SU-DHL-6 (cell line): Measurements from ENCODE around the gene MCM9.

Experiments
- CTCF ChIP-seq: fragments of 200-600 bp; sonication (generic); IDR thresholded peaks from one replicate; pipeline ENCODE4 v1.5.1; 2017; ENCODE audit warnings: antibody characterized with exemption, mild to moderate bottlenecking, low read length, moderate library complexity; ENCODE audit not compliant: insufficient read depth, poor library complexity, severe bottlenecking
- EZH2phosphoT487 ChIP-seq: fragments of 200-600 bp; sonication (generic), shearing (Covaris generic); conservative IDR thresholded peaks from 2 replicates; pipeline ENCODE4 v1.6.1; 2018; ENCODE audit warnings: mild to moderate bottlenecking, antibody characterized with exemption, low read length, moderate library complexity, mixed read lengths

- TF ChIP-seq CTCF, result no peak
- TF ChIP-seq EZH2phosphoT487, result no peak
These were observed 4.3 kb downstream of the MCM9 start for GRCh38 chr6:118930680-118931079.
